GM23338 (cell line): Measurements from ENCODE around the gene PDE10A. TPM values are rescaled to one million over a fixed set of nuclear protein-coding genes. Genes with fewer than 3 reads are reported as not detected.
"Not testable (repeated sequence)": the region's sequence is repeated elsewhere in the genome, so short reads cannot be mapped to it uniquely, and the experiment has no call there.

Experiments
- ATAC-seq: fragments of 200-7000 bp; cut with Tn5 transposase; 3 replicates; pipeline ENCODE4 v1.9.1; 2020
- DNase-seq: peaks from one replicate; pipeline ENCODE4 v3.0.0-alpha.2; 2015; ENCODE audit warnings: low spot score
- H2AFZ ChIP-seq: fragments of 200-600 bp; sonication (generic); 2 replicates; pipeline ENCODE4 v1.8.0; 2016; ENCODE audit warnings: antibody characterized with exemption, mild to moderate bottlenecking, moderate library complexity
- H3F3A ChIP-seq: fragments of 200-600 bp; sonication (generic); replicated peaks from 2 replicates; pipeline ENCODE4 v1.8.0; 2017; ENCODE audit warnings: antibody characterized with exemption, mixed run types, low read depth
- H3K27ac ChIP-seq: fragments of 200-600 bp; sonication (generic); 2 replicates; pipeline ENCODE4 v1.6.1; 2016; ENCODE audit warnings: low read depth
- H3K27me3 ChIP-seq: fragments of 200-600 bp; sonication (generic); 2 replicates; pipeline ENCODE4 v1.8.0; 2016; ENCODE audit warnings: mild to moderate bottlenecking, mixed run types, moderate library complexity; ENCODE audit not compliant: insufficient read depth
- H3K36me3 ChIP-seq: fragments of 200-600 bp; sonication (generic); 2 replicates; pipeline ENCODE4 v1.8.0; 2016; ENCODE audit warnings: mild to moderate bottlenecking; ENCODE audit not compliant: insufficient read depth
- H3K4me1 ChIP-seq: fragments of 200-600 bp; sonication (generic); 2 replicates; pipeline ENCODE4 v1.8.0; 2016; ENCODE audit warnings: mild to moderate bottlenecking, moderate library complexity; ENCODE audit not compliant: insufficient read depth
- H3K4me2 ChIP-seq: fragments of 200-600 bp; sonication (generic); 2 replicates; pipeline ENCODE4 v1.7.1; 2017; ENCODE audit warnings: mixed run types
- H3K4me3 ChIP-seq: fragments of 200-600 bp; sonication (generic); 2 replicates; pipeline ENCODE4 v1.6.1; 2016; ENCODE audit warnings: mixed run types
- H3K79me2 ChIP-seq: fragments of 200-600 bp; sonication (generic); replicated peaks from 2 replicates; pipeline ENCODE4 v1.8.0; 2017; ENCODE audit warnings: mild to moderate bottlenecking; ENCODE audit not compliant: insufficient read depth
- H3K9me2 ChIP-seq: fragments of 200-600 bp; sonication (generic); 2 replicates; pipeline ENCODE4 v1.8.0; 2017; ENCODE audit not compliant: insufficient read depth
- H4K20me1 ChIP-seq: fragments of 200-600 bp; sonication (generic); replicated peaks from 2 replicates; pipeline ENCODE4 v1.8.0; 2017; ENCODE audit warnings: mild to moderate bottlenecking; ENCODE audit not compliant: insufficient read depth
- H3K27ac Mint-ChIP-seq: 2 replicates; pipeline ENCODE4 v1.8.0; 2020; ENCODE audit warnings: inconsistent platforms, mild to moderate bottlenecking, moderate library complexity, mixed read lengths
- H3K27me3 Mint-ChIP-seq: 3 replicates; pipeline ENCODE4 v1.8.0; 2022; ENCODE audit warnings: low read depth, mild to moderate bottlenecking, moderate library complexity, mixed read lengths, inconsistent platforms; ENCODE audit not compliant: insufficient read depth, poor library complexity
- H3K36me3 Mint-ChIP-seq: 3 replicates; pipeline ENCODE4 v1.8.0; 2021; ENCODE audit warnings: low read depth, mild to moderate bottlenecking, inconsistent platforms, moderate library complexity, mixed read lengths
- H3K4me1 Mint-ChIP-seq: 3 replicates; pipeline ENCODE4 v1.8.0; 2020; ENCODE audit warnings: mild to moderate bottlenecking, inconsistent platforms, mixed read lengths
- H3K4me3 Mint-ChIP-seq: 3 replicates; pipeline ENCODE4 v1.8.0; 2021; ENCODE audit warnings: moderate library complexity, mild to moderate bottlenecking, inconsistent platforms, mixed read lengths
- H3K9me3 Mint-ChIP-seq: 3 replicates; pipeline ENCODE4 v1.8.0; 2020; ENCODE audit warnings: moderate library complexity, mild to moderate bottlenecking, inconsistent platforms, mixed read lengths
- CTCF ChIP-seq, 2 experiments: fragments of 200-600 bp in 1 of 2; sonication (generic) in 1 of 2; conservative IDR thresholded peaks; 2 replicates each; pipeline versions ENCODE4 v1.5.1 to v1.6.1; 2016 to 2017; ENCODE audit warnings: antibody characterized with exemption in 2 of 2, low read depth in 2 of 2, mild to moderate bottlenecking in 2 of 2, moderate library complexity in 1 of 2
- ETS1 ChIP-seq: IDR thresholded peaks from 2 replicates; pipeline ENCODE4 v1.6.1; 2016; ENCODE audit warnings: antibody characterized with exemption
- EZH2 ChIP-seq: fragments of 200-600 bp; sonication (generic); IDR thresholded peaks from one replicate; pipeline ENCODE4 v1.8.0; 2017; ENCODE audit warnings: antibody characterized with exemption, mild to moderate bottlenecking, low read depth; ENCODE audit not compliant: unreplicated experiment
- JUNB ChIP-seq: IDR thresholded peaks from one replicate; pipeline ENCODE4 v1.6.1; 2016; ENCODE audit warnings: antibody characterized with exemption; ENCODE audit not compliant: unreplicated experiment
- NANOG ChIP-seq: IDR thresholded peaks from 2 replicates; pipeline ENCODE4 v1.6.1; 2016; ENCODE audit warnings: antibody characterized with exemption, borderline replicate concordance
- POLR2AphosphoS5 ChIP-seq: IDR thresholded peaks from 2 replicates; pipeline ENCODE4 v1.6.1; 2016; ENCODE audit warnings: antibody characterized with exemption, low read depth
- REST ChIP-seq: IDR thresholded peaks from one replicate; pipeline ENCODE4 v1.6.1; 2018; ENCODE audit warnings: antibody characterized with exemption; ENCODE audit not compliant: unreplicated experiment
- ZNF114 ChIP-seq: fragments of 250-450 bp; sonication (Bioruptor Pico); IDR thresholded peaks from 2 replicates; pipeline ENCODE4 v1.5.0; 2020; ENCODE audit warnings: mild to moderate bottlenecking, moderate library complexity
- ZNF331 ChIP-seq: fragments of 250-450 bp; sonication (Bioruptor Pico); IDR thresholded peaks from 2 replicates; pipeline ENCODE4 v1.5.0; 2020; ENCODE audit warnings: low read depth, mild to moderate bottlenecking, moderate library complexity
- ZNF462 ChIP-seq: fragments of 250-450 bp; sonication (Bioruptor Pico); IDR thresholded peaks from 2 replicates; pipeline ENCODE4 v1.5.0; 2020; ENCODE audit warnings: mild to moderate bottlenecking, moderate library complexity
- polyA plus RNA-seq: library from polyadenylated mRNA; unstranded; fragments of >200 nt; fragmentation: Nextera tagmentation; extraction: Ambion mirVana; gene quantifications from 2 replicates; pipeline ENCODE4 v1.2.1, GENCODE V29; 2016
- total RNA-seq: library from RNA; depleted of rRNA; stranded (reverse); fragments of >200 nt; shearing (Covaris generic); gene quantifications from 2 replicates; pipeline ENCODE4 v1.2.3, GENCODE V29; 2014

PDE10A gene
- total and polyA plus RNA-seq, 2 experiments from 2014 or later, result 0.50 to 3.9 TPM

GRCh38 chr6:165554644-165555043 lies 108.4 kb downstream of the PDE10A start:
- not testable (repeated sequence) for H3K27me3 ChIP-seq, H3F3A ChIP-seq, H3K27ac ChIP-seq, H3K79me2 ChIP-seq, H3K9me3 Mint-ChIP-seq, H2AFZ ChIP-seq, ATAC-seq, H4K20me1 ChIP-seq, DNase-seq, H3K4me3 ChIP-seq, H3K9me2 ChIP-seq, H3K36me3 Mint-ChIP-seq, H3K36me3 ChIP-seq, H3K4me2 ChIP-seq, H3K27me3 Mint-ChIP-seq, H3K4me3 Mint-ChIP-seq, H3K27ac Mint-ChIP-seq
- peaks cover 24% of the 10 kb centered on the region for H3K4me1 Mint-ChIP-seq
- H3K4me1 ChIP-seq, result peaks cover 24% of the 10 kb centered on the region

- Histone ChIP-seq H3K4me1 (peaks cover 24% of the 10 kb centered on the region), H3K79me2 (no peaks in the 10 kb centered on the region), H2AFZ (no peak overlapping the region; the same call in 1 of the 2 replicates), H4K20me1 (no peaks in the 10 kb centered on the region), H3K9me2 (no peaks in the 10 kb centered on the region), H3K4me2 (peak overlapping the region; percentile 63; the same call in 1 of the 2 replicates), H3K4me3 (no peak overlapping the region), H3K27me3 (no peaks in the 10 kb centered on the region), H3K36me3 (no peaks in the 10 kb centered on the region), H3K27ac (no peak overlapping the region), H3F3A (no peaks in the 10 kb centered on the region)
- Mint-ChIP-seq H3K27ac (no peak overlapping the region), H3K9me3 (no peaks in the 10 kb centered on the region), H3K4me1 (peaks cover 24% of the 10 kb centered on the region), H3K27me3 (no peaks in the 10 kb centered on the region), H3K36me3 (no peaks in the 10 kb centered on the region), H3K4me3 (no peak overlapping the region)
- DNase-seq, result peak; percentile 15
- ATAC-seq, result peak; percentile 73
- TF ChIP-seq POLR2AphosphoS5 (no peak), ZNF331 (CRISPR knock-in tag) (no peak), REST (no peak), ZNF462 (CRISPR knock-in tag) (no peak), NANOG (no peak), ZNF114 (CRISPR knock-in tag) (no peak), CTCF (conservative IDR thresholded peaks at IDR 0.05; ENCODE audit: low read depth in 2 of 2) (no peak), EZH2 (no peak), ETS1 (no peak), JUNB (no peak)
Observed at GRCh38 chr6:165552248-165552736, 110.7 kb downstream of the PDE10A start.
